K562 (cell line): ENCODE measurements around the gene FBXL2. TPM values are rescaled to one million over a fixed set of nuclear protein-coding genes. Genes with fewer than 3 reads are reported as not detected.

ENCODE experiments used
- FIP1L1 ChIP-seq: fragments of 200-400 bp; formaldehyde crosslinking; IDR thresholded peaks from 2 replicates; pipeline ENCODE4 v1.6.1; 2018; ENCODE audit warnings: mild to moderate bottlenecking, low read depth, low read length; ENCODE audit not compliant: poor library complexity, severe bottlenecking
- GABPB2 ChIP-seq: fragments of 250-450 bp; sonication (Bioruptor Pico); conservative IDR thresholded peaks from 2 replicates; pipeline ENCODE4 v1.5.1; 2021; ENCODE audit warnings: mild to moderate bottlenecking
- HDAC2 ChIP-seq: fragments of 450-650 bp; IDR thresholded peaks from 2 replicates; pipeline ENCODE4 v1.6.1; 2016; ENCODE audit warnings: mild to moderate bottlenecking
- HMG20A ChIP-seq: fragments of 450-650 bp; formaldehyde crosslinking; conservative IDR thresholded peaks from 2 replicates; pipeline ENCODE4 v1.4.0; 2020; ENCODE audit warnings: mild to moderate bottlenecking, mixed read lengths
- NKRF ChIP-seq: fragments of 450-650 bp; IDR thresholded peaks from 2 replicates; pipeline ENCODE4 v1.6.1; 2016; ENCODE audit warnings: borderline replicate concordance
- RREB1 ChIP-seq: fragments of 250-450 bp; sonication (Bioruptor Pico); IDR thresholded peaks from 2 replicates; pipeline ENCODE4 v1.4.0; 2020
- ZNF696 ChIP-seq: fragments of 250-450 bp; sonication (Bioruptor Pico); conservative IDR thresholded peaks from 2 replicates; pipeline ENCODE4 v1.4.0; 2020; ENCODE audit warnings: mild to moderate bottlenecking, moderate library complexity
- polyA plus RNA-seq, 8 experiments: library from polyadenylated mRNA; depleted of rRNA in 4 of 8; stranded (reverse) in 5 of 8; unstranded in 3 of 8; fragments of >200 nt; fragmentation: Nextera tagmentation in 2 of 8; fragmentation: Illumina TruSeq in 1 of 8; extraction: Ambion mirVana in 2 of 8; extraction: Trizol in 1 of 8; gene quantifications; 2 replicates each; pipeline versions ENCODE4 v1.2.1 to v1.2.3, GENCODE V29; 2011 to 2014; ENCODE audit warnings: inconsistent platforms in 1 of 8, missing spikeins in 1 of 8
- total RNA-seq, 7 experiments: library from RNA; depleted of rRNA in 6 of 7; stranded (reverse); fragments of >200 nt in 6 of 7; fragmentation: Illumina TruSeq in 2 of 7; extraction: Trizol in 2 of 7; gene quantifications; 2 replicates each; pipeline versions ENCODE4 v1.2.1 to v1.2.3, GENCODE V29; 2011 to 2021; ENCODE audit warnings: low replicate concordance in 1 of 7
- TF ChIP-seq, protein P1 (sequence below), 2 experiments: fragments of 450-650 bp in 1 of 2; sonication (generic) in 1 of 2; formaldehyde crosslinking in 1 of 2; IDR thresholded peaks; 2 replicates each; pipeline versions ENCODE4 v1.7.1 to v1.9.0; 2016 to 2022; ENCODE audit warnings: inconsistent platforms in 1 of 2, mild to moderate bottlenecking in 1 of 2, missing genetic modification reagents in 1 of 2

Gene FBXL2
- total and polyA plus RNA-seq, 9 of the 15 experiments (the other 6 are each of a cell fraction or from before 2014, with no cell fraction given): 1.3 to 6.9 (median 1.9) TPM

- TF ChIP-seq RREB1 (no peak), NKRF (no peak; the same call in 1 of the 2 replicates), FIP1L1 (no peak), HMG20A (CRISPR knock-in tag) (no peak), ZNF696 (CRISPR knock-in tag) (no peak), GABPB2 (no peak), HDAC2 (no peak)
- TF ChIP-seq, protein P1, sequence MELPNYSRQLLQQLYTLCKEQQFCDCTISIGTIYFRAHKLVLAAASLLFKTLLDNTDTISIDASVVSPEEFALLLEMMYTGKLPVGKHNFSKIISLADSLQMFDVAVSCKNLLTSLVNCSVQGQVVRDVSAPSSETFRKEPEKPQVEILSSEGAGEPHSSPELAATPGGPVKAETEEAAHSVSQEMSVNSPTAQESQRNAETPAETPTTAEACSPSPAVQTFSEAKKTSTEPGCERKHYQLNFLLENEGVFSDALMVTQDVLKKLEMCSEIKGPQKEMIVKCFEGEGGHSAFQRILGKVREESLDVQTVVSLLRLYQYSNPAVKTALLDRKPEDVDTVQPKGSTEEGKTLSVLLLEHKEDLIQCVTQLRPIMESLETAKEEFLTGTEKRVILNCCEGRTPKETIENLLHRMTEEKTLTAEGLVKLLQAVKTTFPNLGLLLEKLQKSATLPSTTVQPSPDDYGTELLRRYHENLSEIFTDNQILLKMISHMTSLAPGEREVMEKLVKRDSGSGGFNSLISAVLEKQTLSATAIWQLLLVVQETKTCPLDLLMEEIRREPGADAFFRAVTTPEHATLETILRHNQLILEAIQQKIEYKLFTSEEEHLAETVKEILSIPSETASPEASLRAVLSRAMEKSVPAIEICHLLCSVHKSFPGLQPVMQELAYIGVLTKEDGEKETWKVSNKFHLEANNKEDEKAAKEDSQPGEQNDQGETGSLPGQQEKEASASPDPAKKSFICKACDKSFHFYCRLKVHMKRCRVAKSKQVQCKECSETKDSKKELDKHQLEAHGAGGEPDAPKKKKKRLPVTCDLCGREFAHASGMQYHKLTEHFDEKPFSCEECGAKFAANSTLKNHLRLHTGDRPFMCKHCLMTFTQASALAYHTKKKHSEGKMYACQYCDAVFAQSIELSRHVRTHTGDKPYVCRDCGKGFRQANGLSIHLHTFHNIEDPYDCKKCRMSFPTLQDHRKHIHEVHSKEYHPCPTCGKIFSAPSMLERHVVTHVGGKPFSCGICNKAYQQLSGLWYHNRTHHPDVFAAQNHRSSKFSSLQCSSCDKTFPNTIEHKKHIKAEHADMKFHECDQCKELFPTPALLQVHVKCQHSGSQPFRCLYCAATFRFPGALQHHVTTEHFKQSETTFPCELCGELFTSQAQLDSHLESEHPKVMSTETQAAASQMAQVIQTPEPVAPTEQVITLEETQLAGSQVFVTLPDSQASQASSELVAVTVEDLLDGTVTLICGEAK (IDR thresholded peaks at IDR 0.05): 0 out of 2 replicates have a peak, but pooled peaks have one; percentile 18
- TF ChIP-seq, protein P1 (CRISPR knock-in tag; IDR thresholded peaks at IDR 0.05): no peak
Measured at GRCh38 chr3:33385423-33385822, 108.2 kb downstream of the FBXL2 start (continued).
